ENCODE measurements around the gene TNS3.
"Not testable (repeated sequence)": the region's sequence is repeated elsewhere in the genome, so short reads cannot be mapped to it uniquely, and the experiment has no call there.

TNS3 gene

DNA sequence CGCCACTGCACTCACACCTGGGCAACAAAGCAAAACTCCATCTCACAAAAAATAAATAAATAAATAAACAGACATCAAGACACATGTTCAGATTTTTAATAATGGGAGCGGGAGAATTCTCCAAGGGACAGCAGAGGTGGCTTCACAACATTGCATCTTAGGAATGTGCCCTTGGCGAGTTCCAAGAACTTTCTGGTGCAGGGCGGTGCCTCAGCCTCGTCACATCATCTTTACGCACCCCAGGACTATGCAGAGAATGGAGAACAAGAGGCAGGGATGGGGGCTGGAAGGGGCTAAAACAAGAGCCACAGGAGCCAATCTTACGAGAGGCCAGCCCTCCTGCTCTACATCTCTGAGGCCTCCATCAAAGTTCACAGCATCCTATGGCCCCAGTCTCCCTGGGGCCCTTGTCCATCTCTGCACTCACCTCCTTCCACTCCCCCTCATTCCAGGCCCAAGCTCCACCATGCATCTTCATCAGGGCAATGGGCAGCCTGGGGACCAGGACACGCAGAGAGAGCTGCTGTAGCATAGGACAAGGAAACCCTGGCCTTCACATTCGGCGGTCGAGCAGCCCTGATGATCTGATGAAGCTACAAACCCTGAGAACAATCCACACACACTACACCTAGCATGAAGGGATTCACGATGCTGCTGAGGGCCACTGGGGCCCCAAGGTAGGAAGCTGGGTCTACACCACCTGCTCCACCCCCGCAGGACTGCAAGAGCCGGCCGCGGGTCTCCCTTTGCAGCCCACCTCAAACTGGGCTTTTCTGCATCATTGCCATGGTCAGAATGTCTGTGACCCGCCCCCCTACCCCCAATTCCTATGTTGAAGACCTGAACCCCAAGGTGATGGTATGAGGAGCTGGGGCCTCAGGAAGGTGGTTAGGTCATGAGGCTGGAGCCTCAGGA is 22.3 kb downstream of the TNS3 start:
- no peak for DNase-seq

DNA sequence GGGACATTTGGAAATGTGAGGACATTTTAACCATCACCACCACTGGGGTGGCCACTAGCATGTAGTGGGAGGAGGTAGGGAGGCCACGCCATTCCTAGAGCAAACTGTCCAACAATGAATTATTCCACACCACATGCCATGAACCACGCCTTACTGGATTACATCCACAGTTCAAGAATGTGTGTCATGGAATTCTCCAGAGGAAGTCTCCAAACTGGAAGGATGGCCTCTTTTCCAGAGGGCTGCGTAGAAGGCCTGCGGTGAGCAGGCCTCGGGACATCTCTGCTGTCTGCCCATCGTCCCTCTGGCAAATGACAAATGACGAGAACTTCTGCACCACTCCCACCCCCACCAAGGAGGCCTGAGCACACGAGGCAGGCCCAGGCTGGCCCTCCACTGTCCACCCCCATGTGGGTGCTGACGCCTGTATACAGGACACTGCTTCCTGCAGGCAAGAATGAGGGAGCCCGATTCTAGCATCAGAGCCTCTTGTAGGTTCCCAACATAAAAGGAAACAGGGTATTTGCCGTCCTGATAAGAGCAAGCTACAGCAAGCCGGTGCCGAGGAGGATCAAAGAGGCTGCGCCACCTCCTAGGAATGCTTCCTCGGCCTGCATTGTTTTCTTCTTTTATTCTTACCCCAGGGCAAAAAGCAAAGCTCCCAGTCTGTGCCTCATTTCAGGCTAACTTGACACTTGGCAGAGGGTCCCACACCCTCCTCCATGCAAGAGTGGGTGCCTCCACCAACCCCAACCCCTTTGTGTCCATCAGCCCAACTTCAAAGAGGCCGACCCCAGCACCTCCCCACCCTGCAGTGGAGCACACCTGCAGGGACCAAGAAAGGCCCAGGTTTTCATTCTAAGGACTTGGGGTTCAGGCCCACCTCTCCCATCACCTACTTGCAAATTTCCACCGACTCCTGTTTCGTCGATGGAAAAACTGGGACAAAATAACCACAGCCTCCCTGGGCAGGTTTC is 23.9 kb downstream of the TNS3 start:
- DNase-seq, result no peak

DNA sequence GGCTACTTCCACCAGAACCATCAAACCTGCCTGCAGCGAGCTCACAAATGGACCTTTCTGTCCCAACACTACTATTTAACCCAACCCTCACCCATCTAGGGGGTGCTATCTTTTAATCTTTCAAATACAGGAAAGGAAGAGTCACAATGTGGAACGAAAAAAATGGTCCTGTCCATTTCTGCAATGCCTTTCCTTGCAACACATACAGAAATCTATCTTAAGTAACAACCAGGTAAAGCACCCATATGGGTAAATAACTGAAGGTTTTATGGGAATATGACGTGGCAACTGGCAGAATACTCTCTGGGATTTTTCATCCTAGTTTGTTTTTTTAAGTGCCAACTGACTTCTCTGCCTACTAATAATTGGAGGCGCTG is 24.6 kb downstream of the TNS3 start:
- no peak for DNase-seq

DNA sequence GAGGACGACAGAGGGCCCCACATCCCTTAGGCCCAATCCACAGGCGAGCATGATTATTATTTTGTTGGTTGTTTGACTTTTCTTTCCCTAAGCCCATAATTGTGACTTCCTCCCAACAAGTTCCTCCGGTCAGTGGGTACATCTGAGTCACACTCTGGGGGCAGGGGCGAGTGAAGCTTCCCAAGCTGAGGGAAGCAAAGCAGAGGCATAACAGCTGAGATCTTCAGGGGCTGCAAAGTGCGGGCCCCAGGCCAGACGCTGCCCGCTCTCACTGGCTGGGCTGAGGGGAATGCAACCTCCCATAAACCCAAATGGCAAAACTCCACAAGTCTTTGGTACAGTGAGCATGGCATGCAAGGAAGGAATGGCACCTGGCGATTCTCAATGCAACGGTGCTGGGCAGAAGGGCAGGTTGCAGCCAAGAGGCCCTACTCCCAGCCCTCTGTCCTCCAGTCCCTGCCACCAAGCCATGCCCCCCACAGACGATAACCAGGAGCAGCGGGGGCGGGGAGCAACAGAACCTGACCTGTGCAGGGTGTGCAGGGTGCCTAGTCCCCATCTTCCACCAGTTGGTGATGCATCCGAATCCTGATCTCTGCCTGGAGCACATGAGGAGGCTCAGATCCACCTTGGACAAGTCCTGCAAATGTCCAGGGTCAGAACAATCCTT is 25.3 kb downstream of the TNS3 start:
- no peak for DNase-seq

DNA sequence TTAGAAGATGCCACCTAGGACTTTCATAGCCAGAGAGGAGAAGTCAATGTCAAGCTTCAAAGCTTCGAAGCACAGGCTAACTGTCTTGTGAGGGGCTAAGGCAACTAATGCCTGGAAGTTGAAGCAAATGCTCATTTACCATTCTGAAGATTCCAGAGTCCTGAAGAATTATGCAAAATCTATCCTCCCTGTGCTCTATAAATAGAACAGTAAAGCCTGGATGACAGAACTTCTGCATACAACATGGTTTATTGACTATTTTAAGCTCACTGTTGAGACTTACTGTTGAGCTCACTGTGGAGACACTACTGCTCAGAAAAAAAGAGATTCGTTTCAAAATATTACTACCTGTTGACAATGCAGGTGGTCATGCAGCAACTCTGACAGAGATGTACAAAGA is 28.6 kb downstream of the TNS3 start:
- DNase-seq, result no peak

DNA sequence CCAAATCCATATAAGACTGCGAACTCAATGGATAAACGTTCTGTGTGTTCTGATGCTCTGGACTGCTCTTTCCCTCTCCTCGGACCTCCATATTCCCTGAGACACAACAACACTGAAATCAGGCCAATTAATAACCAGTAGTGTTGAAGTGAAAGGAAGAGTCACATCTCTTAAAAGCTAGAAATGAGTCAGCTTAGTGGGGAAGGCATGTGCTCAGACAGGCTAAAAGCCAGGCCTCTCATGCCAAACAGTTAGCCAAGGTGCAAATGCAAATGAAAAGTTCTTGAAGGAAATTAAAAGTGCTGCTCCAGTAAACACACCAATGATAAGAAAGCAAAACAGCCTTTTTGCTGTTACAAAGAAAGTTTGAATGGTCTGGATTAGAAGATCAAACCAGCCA is 29.3 kb downstream of the TNS3 start:
- DNase-seq, result no peak

DNA sequence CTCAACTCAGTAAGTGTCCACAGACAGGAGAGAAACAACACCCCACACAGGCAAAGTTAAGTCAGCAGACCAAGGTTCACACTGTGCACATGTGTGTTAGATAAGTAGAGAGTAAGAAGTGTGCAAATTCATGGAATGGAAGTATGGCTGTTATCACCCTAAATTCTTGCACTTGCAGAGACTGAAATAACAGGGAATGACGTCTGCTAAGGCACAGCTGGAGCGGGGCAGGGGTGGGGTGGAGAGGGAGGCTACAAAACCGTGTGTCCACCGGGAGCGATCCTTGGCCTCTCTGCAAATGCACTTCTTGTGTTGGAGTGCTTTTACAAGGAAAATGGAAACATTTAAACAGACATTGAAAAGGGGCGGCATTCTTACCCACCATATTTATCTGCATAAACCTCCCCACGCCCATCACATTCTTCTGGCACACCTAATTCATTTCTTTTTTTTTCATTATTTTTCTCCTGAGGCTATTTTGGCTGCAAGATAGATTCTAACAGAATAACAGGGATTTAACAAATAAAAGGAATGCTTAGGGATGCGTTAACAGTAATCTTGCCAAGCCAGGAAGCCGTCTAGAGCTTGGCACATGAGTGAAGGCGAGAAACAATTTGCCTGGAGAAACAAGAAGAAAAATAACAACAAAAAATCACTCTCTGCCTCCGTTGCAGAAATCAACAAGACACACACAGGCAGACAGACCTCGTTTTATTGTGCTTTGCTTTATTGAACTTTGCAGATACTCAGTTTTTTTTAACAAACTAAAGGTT is 30.1 kb downstream of the TNS3 start:
- DNase-seq, result no peak

DNA sequence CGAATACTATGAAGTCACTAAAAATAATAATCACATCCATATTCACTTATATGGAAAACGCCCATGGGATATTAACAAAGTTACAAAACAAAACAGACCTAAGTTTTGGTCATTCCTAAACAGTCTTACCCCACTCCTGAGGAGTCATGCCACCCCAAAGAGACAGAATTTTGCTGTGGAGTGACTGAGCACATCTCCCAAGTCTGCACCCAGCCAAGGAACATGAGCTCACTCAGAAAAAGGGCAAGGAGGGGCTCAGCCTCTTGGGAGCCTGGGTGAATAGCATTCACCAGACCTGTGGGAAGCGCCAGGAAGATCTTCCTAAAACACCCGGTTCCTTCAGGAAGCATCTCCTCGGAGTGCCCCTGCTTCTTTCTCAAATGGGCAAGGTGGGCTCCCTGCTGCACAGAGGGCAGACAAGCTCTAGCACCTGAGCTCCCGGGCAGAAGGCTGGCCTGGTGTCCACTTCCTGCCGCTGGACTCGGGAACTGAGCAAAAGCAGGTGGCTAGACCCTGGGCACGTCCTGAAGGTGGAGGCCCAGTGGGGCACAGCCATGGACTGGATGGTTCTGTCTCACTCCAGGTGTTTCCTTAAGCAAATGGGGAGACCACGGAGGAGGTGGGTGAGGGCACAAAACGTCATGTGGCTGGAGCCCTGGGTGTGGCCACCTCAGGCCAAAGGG is 31.0 kb downstream of the TNS3 start:
- no peak for DNase-seq

DNA sequence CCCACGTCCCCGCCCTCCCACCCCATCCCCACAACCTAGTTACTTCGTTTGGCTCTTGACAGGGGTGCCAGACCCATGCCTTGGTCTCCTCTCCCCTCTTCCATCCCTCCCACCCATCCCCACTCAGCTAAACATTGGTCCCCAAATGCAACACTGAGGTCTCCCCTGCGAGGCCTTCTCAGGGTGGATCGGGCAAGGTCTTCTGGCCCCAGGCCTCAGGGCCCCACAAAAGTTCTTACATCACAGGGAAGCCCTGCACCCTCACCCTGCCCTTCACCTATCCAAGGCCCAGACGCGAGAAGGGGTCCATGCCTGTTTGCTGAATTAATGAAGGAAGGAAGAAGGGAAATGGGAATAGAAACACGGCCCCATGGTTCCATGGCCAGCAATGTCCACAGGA is 32.0 kb downstream of the TNS3 start:
- DNase-seq, result no peak

DNA sequence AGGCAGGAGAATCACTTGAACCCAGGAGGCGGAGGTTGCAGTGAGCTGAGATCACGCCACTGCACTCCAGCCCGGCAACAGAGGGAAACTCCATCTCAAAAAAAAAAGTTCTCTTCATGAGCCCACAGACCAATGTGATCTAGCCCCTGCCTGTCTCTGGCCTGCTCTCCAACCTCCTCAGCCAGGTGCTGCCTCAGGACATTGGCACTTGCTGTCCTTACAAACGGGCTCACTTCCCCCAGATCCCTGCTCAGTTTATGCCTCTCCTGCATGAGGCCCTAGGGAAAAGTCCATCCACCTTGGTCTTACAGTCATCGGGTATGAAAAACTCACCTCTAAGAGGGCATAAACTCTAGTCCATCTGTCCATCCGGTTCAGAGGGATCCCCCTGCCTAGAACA is 32.5 kb downstream of the TNS3 start:
- DNase-seq, result no peak

DNA sequence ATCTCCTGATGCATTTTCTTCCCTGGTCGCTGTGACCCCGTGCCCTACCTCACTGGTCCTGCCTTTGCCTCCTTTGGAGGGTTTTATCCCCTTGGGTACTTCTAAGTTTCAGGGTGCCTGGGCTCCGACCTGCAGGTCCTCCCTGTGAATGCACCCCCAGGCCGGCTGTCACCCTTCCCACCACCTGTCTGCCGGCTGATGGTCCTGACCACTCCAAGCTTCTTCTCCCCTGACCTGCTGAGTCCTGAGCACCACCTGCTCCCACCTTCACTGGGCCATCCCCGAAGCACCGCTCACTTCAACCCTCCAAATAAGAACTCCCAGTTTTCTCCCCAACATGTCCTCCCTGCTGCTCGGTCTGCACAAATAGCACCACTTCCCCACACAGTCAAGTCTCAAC is 33.4 kb downstream of the TNS3 start:
- no peak for DNase-seq

DNA sequence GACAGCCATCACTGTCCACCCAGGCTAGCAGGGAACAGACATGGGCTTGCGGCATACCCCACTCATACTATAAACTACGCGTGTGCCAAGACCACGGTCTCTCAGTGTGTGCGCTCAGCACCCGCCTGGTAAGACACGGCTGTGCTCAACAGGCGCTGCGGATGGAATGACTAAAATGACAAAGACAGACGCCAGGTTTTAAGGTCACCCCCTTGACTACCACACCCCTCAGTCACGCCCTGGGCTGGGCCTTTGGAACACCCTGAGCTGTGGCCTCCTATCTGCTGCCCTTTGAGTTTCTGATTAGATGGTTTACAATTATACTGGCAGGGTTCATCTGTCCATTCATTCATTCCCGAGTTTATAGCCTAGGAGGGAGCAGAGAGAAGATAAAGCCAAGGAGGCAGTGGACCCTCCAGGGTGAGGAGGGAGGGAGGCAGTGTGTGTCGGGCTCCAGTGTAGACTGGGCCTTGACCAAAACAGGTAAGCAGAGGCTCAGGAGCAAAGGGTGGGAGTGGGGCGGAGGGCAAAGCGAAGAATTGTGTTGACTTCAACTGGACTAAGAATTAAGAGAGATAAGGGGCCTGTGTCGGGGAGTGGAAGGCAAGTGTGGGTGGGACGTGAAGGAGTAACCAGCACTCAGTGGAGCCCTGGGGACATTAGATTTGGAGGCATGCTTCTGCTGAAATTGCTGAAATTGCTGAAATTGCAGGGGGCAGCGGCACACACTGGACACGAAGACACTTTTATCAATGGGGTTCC is 35.0 kb downstream of the TNS3 start:
- no peak for DNase-seq

DNA sequence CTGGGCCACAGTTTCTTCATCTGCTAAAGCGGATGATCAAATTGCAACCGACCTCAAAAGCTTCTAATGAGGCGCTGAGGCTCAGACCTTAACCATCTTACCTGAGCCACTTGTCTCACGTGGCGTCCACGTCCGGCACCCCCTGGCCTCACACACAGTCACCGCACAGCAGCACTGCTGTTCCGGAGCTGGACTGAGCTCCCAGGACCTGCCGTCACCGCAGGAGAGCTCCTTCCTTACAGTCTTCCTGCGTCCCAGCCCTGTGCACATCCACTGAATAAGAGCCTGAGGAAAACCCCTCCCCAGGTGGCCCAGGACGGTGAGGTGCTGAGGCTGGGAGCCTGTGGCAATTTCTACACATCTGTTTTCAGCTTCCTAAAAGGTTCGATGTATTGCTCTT is 35.7 kb downstream of the TNS3 start:
- no peak for DNase-seq

DNA sequence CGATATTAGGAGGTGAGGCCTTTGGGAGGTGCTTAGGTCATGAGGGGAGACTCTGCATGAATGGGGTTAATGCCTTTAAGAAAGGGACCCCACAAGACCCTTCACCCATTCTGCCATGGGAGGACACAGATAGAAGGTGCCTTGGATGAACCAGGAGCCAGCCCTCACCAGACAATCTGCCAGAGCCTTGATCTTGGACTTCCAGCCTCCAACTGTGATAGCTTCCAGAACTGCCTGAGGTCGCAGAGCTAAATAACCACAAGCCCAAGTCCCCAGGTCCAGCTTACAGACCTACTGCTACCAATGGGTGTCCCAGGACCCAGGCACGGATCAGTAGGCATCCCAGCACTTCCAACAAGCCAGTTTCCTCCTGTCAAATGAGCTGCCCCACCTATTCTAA is 37.5 kb downstream of the TNS3 start:
- no peak for DNase-seq

DNA sequence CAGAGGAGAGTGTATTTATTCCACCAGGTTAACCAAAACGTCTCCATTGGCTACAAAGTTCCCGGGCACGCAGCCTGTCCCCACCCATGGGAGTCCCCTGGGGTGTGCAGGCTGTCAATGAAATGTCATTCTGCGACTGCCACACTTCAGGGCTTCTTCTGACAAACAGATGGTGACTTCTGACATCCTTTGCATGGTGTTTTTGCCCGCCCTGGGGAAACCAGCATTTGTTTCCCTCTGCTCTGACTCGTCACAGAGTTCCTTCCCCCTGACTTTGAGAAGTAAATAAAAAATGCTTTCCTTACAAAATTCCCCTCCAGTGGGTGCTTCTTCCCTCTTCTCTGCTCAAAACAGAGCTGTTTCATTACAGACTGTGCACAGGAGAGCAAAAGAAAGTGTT is 38.2 kb downstream of the TNS3 start:
- no peak for DNase-seq

DNA sequence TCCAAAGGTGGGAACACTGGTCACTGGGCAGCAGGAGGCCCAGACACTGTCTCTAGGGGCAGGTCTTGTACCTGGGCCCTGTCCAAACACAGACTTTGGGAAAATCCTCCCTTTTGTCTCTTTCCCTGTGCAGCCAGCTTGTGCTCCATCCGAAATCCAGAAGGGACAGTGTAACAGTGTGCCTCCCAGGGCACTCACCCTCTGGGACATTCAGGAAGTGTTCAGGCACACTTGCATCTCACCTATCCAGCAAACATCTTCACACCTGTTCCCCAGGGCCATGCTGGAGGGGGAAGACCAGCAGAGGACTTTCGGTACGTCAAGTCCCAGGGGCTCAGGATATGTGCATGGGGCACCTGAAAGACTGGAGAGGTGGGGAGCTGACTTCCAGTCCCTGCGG is 38.9 kb downstream of the TNS3 start:
- DNase-seq, result no peak

DNA sequence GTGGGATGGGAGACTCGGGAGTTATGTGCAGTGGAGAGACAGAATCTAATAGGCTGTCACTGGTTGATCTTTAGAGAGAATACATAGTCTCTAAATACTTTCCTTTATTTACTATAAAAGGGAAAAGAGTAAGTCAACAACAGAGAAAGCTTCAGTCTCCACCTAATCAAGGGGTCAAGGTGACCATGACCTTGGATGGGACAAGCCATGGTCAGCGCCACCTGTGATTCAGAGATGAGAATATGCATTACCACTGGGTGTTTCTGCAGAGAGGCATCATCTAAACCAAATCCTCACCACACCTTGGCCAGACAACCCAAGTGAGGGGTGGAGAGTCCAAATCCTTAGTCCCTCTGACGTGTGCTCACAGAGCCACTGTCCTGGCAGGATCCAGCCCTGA is 39.9 kb downstream of the TNS3 start:
- DNase-seq, result no peak

DNA sequence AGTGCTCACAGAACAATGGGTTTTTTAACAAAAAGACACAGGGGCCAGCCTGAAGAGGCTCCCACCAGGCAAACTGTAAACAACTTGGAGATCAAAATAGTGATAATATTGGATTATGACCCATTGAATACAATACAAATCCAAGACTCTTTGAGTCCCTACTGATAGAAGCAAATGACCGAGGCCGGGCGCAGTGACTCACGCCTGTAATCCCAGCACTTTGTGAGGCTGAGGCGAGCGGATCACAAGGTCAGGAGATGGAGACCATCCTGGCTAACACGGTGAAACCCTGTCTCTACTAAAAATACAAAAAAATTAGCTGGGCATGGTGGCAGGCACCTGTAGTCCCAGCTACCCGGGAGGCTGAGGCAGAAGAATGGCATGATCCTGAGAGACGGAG is 40.4 kb downstream of the TNS3 start:
- DNase-seq, result not testable (repeated sequence)

DNA sequence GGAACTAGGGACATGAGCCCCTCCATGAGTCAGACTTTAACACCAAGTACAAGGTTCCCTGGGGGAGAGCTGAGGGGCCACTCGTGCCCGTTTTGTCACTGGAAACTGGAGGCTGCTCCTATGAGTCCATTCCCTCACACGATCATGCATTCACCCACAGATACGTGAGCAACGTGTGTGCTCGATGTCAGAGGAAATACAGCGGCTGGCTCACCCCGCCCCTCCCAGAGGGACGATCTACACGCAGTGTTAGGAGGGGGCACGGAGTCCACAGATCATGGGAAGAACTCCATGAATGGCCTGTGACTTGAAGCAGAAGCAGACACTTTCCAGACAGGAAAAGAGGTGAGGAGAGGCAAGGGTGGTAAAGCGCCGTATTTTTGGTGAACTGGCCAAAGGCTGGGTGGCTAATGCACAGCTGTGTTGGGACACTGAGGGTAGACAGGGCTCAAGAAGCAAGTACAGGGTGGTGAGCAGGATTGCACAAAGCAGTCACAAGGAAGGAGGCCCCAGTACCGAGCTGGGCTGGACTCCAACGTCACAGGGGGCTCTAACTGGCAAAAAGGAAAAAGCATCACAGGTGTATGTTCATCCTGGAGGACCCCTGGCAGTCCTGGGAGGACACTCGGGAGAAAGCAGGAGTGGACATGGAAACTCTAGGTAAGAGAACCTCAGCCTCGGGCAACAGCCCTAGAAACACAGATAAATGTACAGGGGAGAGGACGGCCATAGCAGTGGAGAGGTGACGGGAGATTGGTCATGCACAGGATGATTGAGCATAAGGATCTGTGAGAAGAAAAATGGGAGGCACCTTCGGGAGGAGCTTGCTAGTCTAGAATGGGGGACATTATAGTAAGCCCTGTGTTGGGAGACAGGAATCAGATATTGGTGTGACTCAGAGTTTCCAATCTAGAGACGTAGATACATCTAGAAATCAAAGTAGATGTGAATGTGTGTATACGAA is 41.2 kb downstream of the TNS3 start:
- DNase-seq, result no peak

DNA sequence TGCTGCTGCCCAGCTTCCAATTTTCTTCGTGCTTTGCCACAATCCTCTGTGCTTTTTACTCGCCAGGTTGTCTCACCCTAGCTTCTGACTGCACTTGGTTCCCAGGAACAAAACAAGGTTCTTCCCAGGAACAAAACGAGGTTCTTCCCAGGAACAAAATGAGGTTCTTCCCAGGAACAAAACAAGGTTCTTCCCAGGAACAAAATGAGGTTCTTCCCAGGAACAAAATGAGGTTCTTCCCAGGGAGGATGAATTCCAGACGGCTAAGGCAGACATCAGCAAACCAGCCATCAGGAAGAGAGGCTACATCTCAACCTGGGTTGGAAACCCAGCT is 41.9 kb downstream of the TNS3 start:
- no peak for DNase-seq

Data from stimulated activated CD4-positive, alpha-beta T cell treated with anti-CD3 and anti-CD28 coated beads, Interleukin-1b, Interleukin-23, amount 100 ng/mL, for 48 hours (primary cell).